ENCODE data around the gene TP53BP1.

TP53BP1 gene

GRCh38 chr15:43519196-43519595 is 26.2 kb upstream of the TP53BP1 start:
- no peak for DNase-seq

- peak; percentile 61 for DNase-seq
Measured at GRCh38 chr15:43518197-43518761, 25.3 kb upstream of the TP53BP1 start.

- peak; percentile 10 for DNase-seq
Measured at GRCh38 chr15:43517354-43518196, 24.6 kb upstream of the TP53BP1 start, which contains the start of gene MAP1A. TSS of gene MAP1A (plus strand) at chr15:43517608. CDS start at chr15:43521474, 3,866 bp downstream.

GRCh38 chr15:43516801-43517353 is 23.9 kb upstream of the TP53BP1 start:
- DNase-seq = no peak

GRCh38 chr15:43516185-43516584 is 23.2 kb upstream of the TP53BP1 start:
- DNase-seq = no peak

- DNase-seq = no peak
Measured at GRCh38 chr15:43515741-43516140, 22.8 kb upstream of the TP53BP1 start.

GRCh38 chr15:43514241-43515057 is 21.5 kb upstream of the TP53BP1 start:
- DNase-seq = peak; percentile 64

- no peak for DNase-seq
Measured at GRCh38 chr15:43513550-43513949, 20.6 kb upstream of the TP53BP1 start.

- peak; percentile 78 for DNase-seq
Measured at GRCh38 chr15:43511012-43511885, 18.3 kb upstream of the TP53BP1 start.

GRCh38 chr15:43510200-43511011 is 17.4 kb upstream of the TP53BP1 start:
- DNase-seq = peak; percentile 99

- no peak for DNase-seq
Measured at GRCh38 chr15:43509660-43510199, 16.8 kb upstream of the TP53BP1 start.

- DNase-seq = no peak
Measured at GRCh38 chr15:43508991-43509659, 16.2 kb upstream of the TP53BP1 start.

GRCh38 chr15:43508421-43508820 is 15.5 kb upstream of the TP53BP1 start:
- DNase-seq = no peak

- no peak for DNase-seq
Measured at GRCh38 chr15:43505738-43506137, 12.8 kb upstream of the TP53BP1 start.

- DNase-seq = no peak
Measured at GRCh38 chr15:43499635-43500034, 6.7 kb upstream of the TP53BP1 start.

- DNase-seq = peak; percentile 10
Measured at GRCh38 chr15:43498990-43499389, 6.0 kb upstream of the TP53BP1 start.

- peak; percentile 52 for DNase-seq
Measured at GRCh38 chr15:43493703-43494472, 932 bp upstream of the TP53BP1 start.

- DNase-seq = peak; percentile 53
Measured at GRCh38 chr15:43492266-43492665, 690 bp downstream of the TP53BP1 start.

GRCh38 chr15:43489191-43489590 is 3.8 kb downstream of the TP53BP1 start:
- DNase-seq = no peak

GRCh38 chr15:43488790-43489189 is 4.2 kb downstream of the TP53BP1 start:
- no peak for DNase-seq

Data from DMS53 (cell line).